ENCODE measurements around the gene SYNJ2. TPM values are rescaled to one million over a fixed set of nuclear protein-coding genes. Genes with fewer than 3 reads are reported as not detected.
A peak's percentile ranks its signal among the peaks of the same experiment; 100 is the strongest.

Gene SYNJ2
- total RNA-seq, 1 experiment from 2014 or later = 24.5 TPM

DNA sequence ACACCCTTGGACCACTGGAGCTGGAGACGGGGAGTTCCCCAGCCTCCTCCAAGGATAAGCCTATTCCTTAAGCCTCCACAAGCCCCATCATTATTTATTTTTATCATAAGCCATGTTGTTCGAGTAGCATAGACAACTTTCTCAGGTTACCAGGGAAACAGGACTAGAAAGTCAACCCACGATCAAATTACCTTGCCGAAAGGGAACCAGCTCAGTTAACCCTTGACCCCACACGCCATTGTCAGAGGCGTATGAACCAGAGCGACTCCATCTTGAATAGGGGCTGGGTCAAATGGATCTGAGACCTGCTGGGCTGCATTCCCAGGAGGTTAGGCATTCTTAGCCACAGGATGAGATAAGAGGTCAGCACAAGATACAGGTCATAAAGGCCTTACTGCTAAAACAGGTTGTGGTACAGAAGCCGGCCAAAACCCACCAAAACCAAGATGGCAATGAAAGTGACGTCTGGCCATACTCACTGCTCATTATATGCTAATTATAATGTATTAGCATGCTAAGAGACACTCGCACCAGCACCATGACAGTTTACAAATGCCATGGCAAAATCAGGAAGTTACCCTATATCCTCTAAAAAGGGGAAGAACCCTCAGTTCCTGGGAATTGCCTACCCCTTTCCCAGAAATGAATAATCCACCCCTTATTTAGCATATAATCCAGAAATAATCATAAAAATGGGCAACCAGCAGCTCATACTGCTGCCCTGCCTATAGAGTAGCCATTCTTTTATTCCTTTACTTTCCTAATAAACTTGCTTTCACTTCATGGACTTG lies 22.4 kb downstream of the SYNJ2 start:
- Histone ChIP-seq H4K20me1 (ENCODE audit: control insufficient read depth, insufficient read depth, insufficient read length) (no peaks in the 10 kb centered on the region), H2AK5ac (ENCODE audit: insufficient read length, low read length) (no peak overlapping the region), H3K18ac (ENCODE audit: insufficient read length, low read depth, low read length) (no peak overlapping the region), H3K4ac (ENCODE audit: low read depth, low read length) (no peak overlapping the region), H2BK12ac (ENCODE audit: insufficient read length, low read depth, low read length) (no peak overlapping the region), H3K79me2 (ENCODE audit: insufficient read depth, low read length) (no peaks in the 10 kb centered on the region; the same call in 1 of the 2 replicates), H2AFZ (ENCODE audit: low read length) (no peak overlapping the region), H3K79me1 (ENCODE audit: insufficient read depth, low read depth, low read length, poor library complexity, severe bottlenecking) (no peaks in the 10 kb centered on the region), H4K8ac (replicated peaks; ENCODE audit: insufficient read length, low read depth, low read length) (no peak overlapping the region), H3K23me2 (ENCODE audit: insufficient read length, low read depth, low read length, poor library complexity, severe bottlenecking) (no peaks in the 10 kb centered on the region), H2BK20ac (ENCODE audit: low read depth, low read length, poor library complexity, severe bottlenecking) (no peak overlapping the region), H2BK15ac (ENCODE audit: low read depth, low read length) (no peak overlapping the region), H3T11ph (ENCODE audit: low read length) (no peak overlapping the region), H4K5ac (ENCODE audit: insufficient read length, low read depth, low read length) (no peak overlapping the region), H2BK5ac (ENCODE audit: insufficient read length, low read length) (no peak overlapping the region), H3K23ac (ENCODE audit: insufficient read length, low read depth, low read length) (no peak overlapping the region), H3K9ac (ENCODE audit: extremely low read depth, insufficient read length, low read length) (no peak overlapping the region), H3K9me3 (ENCODE audit: control insufficient read depth, low read depth, low read length) (no peaks in the 10 kb centered on the region), H3K4me1 (ENCODE audit: insufficient read depth, low read length) (peaks cover 16% of the 10 kb centered on the region; the same call in 1 of the 2 replicates), H3K14ac (ENCODE audit: insufficient read depth, low read length) (no peak overlapping the region), H4K91ac (ENCODE audit: insufficient read length, low read depth, low read length) (no peak overlapping the region), H3K4me2 (ENCODE audit: insufficient read depth, insufficient read length, low read length) (no peak overlapping the region), H3K27ac (ENCODE audit: insufficient read length, low read depth, low read length) (no peak overlapping the region), H3K27me3 (ENCODE audit: insufficient read depth, low read length) (no peaks in the 10 kb centered on the region), H3K56ac (ENCODE audit: insufficient read length, low read depth, low read length) (no peak overlapping the region), H2BK120ac (ENCODE audit: low read depth, low read length, poor library complexity, severe bottlenecking) (no peak overlapping the region)
- DNase-seq = no peak
- no peak overlapping the region for H3K4me3 Mint-ChIP-seq
- no peaks in the 10 kb centered on the region; the same call in 1 of the 2 replicates for H3K27me3 Mint-ChIP-seq (ENCODE audit: low read depth)
- no CpG with 5 or more reads among the region's 10 CpGs for WGBS (ENCODE audit: extremely low coverage, insufficient read length, low lambda C conversion rate)
- H3K27ac Mint-ChIP-seq = peak overlapping the region in 1 of 3 experiments; percentile 22; a peak in 2 of 7 replicates
- peaks cover 0 to 4% of the 10 kb centered on the region in 2 experiments; a peak in 1 of 5 replicates for H3K9me3 Mint-ChIP-seq
- H3K36me3 Mint-ChIP-seq (ENCODE audit: insufficient read depth in 1 of 3, low read depth in 3 of 3) = peaks cover 3 to 14% (median 11%) of the 10 kb centered on the region in 3 experiments
- peaks cover 35 to 39% of the 10 kb centered on the region in 2 experiments for H3K4me1 Mint-ChIP-seq
- no peak for TF ChIP-seq CTCF (conservative IDR thresholded peaks at IDR 0.05)
